PC-3 (cell line): ENCODE data around the gene PADI1. TPM values are rescaled to one million over a fixed set of nuclear protein-coding genes. Genes with fewer than 3 reads are reported as not detected.

Source experiments
- ATAC-seq: fragments of 200-7000 bp; cut with Tn5 transposase; 2 replicates; pipeline ENCODE4 v1.9.1; 2020; ENCODE audit warnings: mild to moderate bottlenecking, moderate library complexity
- BruUV-seq: library from RNA; stranded (reverse); fragments of 400-500 nt; replicated peaks from 2 replicates; lab custom pipeline; 2021; lab: Mats Ljungman, UMichigan
- CTCF ChIA-PET: fragments of 300-600 bp; sonication (Branson Sonifier 250); formaldehyde crosslinking; loops from one replicate; lab custom pipeline; 2022; ENCODE audit warnings: antibody characterized with exemption; lab: Charles Lee
- POLR2A ChIA-PET: fragments of 300-600 bp; sonication (Branson Sonifier 250); formaldehyde crosslinking; loops from one replicate; lab custom pipeline; 2022; ENCODE audit warnings: antibody characterized with exemption; ENCODE audit not compliant: unreplicated experiment; lab: Charles Lee
- DNase-seq: peaks from one replicate; pipeline ENCODE4 v3.0.0-alpha.2; 2015
- H2AFZ ChIP-seq: fragments of 300-600 bp; sonication (generic); 2 replicates; pipeline ENCODE4 v1.6.0; 2016; ENCODE audit warnings: antibody characterized with exemption, low read length
- H3F3A ChIP-seq: fragments of 300-600 bp; sonication (generic); one replicate; pipeline ENCODE4 v1.6.0; 2017; ENCODE audit warnings: antibody characterized with exemption, low read length, control low read depth, mild to moderate bottlenecking; ENCODE audit not compliant: unreplicated experiment
- H3K27ac ChIP-seq: fragments of 300-600 bp; sonication (generic); 2 replicates; pipeline ENCODE4 v1.5.1; 2016; ENCODE audit warnings: mild to moderate bottlenecking, low read length
- H3K27me3 ChIP-seq: fragments of 300-600 bp; sonication (generic); 2 replicates; pipeline ENCODE4 v1.6.1; 2016; ENCODE audit warnings: low read length, mixed read lengths
- H3K36me3 ChIP-seq: fragments of 300-600 bp; sonication (generic); 2 replicates; pipeline ENCODE4 v1.6.1; 2016; ENCODE audit warnings: low read depth, mixed run types, low read length, mixed read lengths
- H3K4me1 ChIP-seq: fragments of 300-600 bp; sonication (generic); 2 replicates; pipeline ENCODE4 v1.5.1; 2016; ENCODE audit warnings: low read length; ENCODE audit not compliant: insufficient read depth
- H3K4me2 ChIP-seq: fragments of 300-600 bp; sonication (generic); 2 replicates; pipeline ENCODE4 v1.6.0; 2016; ENCODE audit warnings: low read length
- H3K4me3 ChIP-seq: fragments of 300-600 bp; sonication (generic); 2 replicates; pipeline ENCODE4 v1.5.1; 2016; ENCODE audit warnings: mild to moderate bottlenecking, low read length, mixed read lengths
- H3K79me2 ChIP-seq: fragments of 300-600 bp; sonication (generic); 2 replicates; pipeline ENCODE4 v1.6.1; 2017; ENCODE audit warnings: low read length, mixed read lengths
- H3K9ac ChIP-seq: fragments of 300-600 bp; sonication (generic); 2 replicates; pipeline ENCODE4 v1.6.0; 2016; ENCODE audit warnings: mild to moderate bottlenecking, low read length
- H3K9me2 ChIP-seq: fragments of 300-600 bp; sonication (generic); replicated peaks from 2 replicates; pipeline ENCODE4 v1.6.1; 2016; ENCODE audit warnings: mixed run types, low read length, mixed read lengths
- H3K9me3 ChIP-seq: fragments of 300-600 bp; sonication (generic); 2 replicates; pipeline ENCODE4 v1.6.1; 2016; ENCODE audit warnings: low read length, mixed read lengths
- H4K20me1 ChIP-seq: fragments of 300-600 bp; sonication (generic); 2 replicates; pipeline ENCODE4 v1.6.1; 2016; ENCODE audit warnings: low read length, mixed read lengths
- EZH2 ChIP-seq: fragments of 300-600 bp; sonication (generic); IDR thresholded peaks from one replicate; pipeline ENCODE4 v1.6.1; 2017; ENCODE audit warnings: antibody characterized with exemption, mild to moderate bottlenecking, low read length; ENCODE audit not compliant: unreplicated experiment
- EZH2phosphoT487 ChIP-seq: fragments of 300-600 bp; sonication (generic); IDR thresholded peaks from 2 replicates; pipeline ENCODE4 v1.6.1; 2018; ENCODE audit warnings: mild to moderate bottlenecking, antibody characterized with exemption, low read length, borderline replicate concordance
- intact Hi-C: fragments of 100-400 bp; cut with micrococcal nuclease; formaldehyde crosslinking; loops from 2 replicates; pipeline ENCODE4 v1.9.0; 2023
- total RNA-seq: library from RNA; depleted of rRNA; stranded (reverse); fragments of >200 nt; gene quantifications from 2 replicates; pipeline ENCODE4 v1.2.3, GENCODE V29; 2014
- TF ChIP-seq, protein P1 (sequence below): fragments of 300-600 bp; sonication (generic); conservative IDR thresholded peaks from 2 replicates; pipeline ENCODE4 v1.5.1; 2017; ENCODE audit warnings: antibody characterized with exemption, low read depth, mild to moderate bottlenecking, low read length

PADI1 gene
- total RNA-seq, 1 experiment from 2014 or later, result 0.73 TPM

DNA sequence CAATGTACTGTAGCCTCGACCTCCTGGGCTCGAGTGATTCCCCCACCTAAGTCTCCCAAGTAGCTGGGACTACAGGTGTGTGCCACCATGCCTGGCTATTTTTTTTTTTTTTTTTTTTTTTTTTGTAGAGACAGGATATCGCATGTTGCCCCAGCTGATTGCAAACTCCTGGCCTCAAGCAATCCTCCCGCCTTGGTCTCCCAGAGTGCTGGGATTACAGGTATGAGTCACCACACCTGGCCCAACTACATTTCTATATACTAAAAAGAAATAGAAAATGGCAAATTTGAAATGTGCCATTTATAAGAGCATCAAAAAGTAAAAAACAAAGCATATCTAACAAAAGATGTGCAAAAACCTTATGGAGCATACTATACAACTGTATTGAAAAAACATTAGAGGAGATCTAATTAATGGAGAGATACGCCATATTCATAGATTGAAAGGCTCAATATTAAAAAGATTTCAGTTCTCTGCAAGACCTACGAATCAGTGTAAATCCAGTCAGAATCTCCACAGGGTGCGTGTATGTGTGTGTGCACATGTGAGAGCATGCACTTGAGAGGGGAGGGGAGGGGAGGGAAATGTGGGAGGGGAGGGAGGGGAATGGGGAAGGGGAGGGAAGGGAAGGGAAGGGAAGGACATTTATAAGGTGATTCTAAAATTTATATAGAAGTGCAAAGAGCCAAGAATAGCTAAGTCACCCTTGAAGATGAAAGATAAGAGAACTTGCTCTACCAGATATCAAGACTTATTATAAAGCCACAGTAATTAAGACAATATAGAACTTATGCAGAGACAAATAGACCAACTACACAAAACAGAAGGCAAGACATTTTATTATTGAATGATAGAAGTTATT lies 87.6 kb downstream of the PADI1 start:
- CTCF ChIA-PET, result interaction anchor here (0.7 kb wide), 1 partner anchor 16 kb away, joined by 10 read pairs; no protein-coding TSS in a partner anchor
- H4K20me1 ChIP-seq, result no peaks in the 10 kb centered on the region
- H3K4me2 ChIP-seq, result peak overlapping the region; percentile 79
- peaks cover 46% of the 10 kb centered on the region for H3K4me1 ChIP-seq
- TF ChIP-seq, protein P1, sequence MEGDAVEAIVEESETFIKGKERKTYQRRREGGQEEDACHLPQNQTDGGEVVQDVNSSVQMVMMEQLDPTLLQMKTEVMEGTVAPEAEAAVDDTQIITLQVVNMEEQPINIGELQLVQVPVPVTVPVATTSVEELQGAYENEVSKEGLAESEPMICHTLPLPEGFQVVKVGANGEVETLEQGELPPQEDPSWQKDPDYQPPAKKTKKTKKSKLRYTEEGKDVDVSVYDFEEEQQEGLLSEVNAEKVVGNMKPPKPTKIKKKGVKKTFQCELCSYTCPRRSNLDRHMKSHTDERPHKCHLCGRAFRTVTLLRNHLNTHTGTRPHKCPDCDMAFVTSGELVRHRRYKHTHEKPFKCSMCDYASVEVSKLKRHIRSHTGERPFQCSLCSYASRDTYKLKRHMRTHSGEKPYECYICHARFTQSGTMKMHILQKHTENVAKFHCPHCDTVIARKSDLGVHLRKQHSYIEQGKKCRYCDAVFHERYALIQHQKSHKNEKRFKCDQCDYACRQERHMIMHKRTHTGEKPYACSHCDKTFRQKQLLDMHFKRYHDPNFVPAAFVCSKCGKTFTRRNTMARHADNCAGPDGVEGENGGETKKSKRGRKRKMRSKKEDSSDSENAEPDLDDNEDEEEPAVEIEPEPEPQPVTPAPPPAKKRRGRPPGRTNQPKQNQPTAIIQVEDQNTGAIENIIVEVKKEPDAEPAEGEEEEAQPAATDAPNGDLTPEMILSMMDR, result no peak
- TF ChIP-seq EZH2phosphoT487, result no peak
- TF ChIP-seq EZH2, result no peak
- H3K36me3 ChIP-seq, result no peaks in the 10 kb centered on the region
- H3K9me3 ChIP-seq, result no peaks in the 10 kb centered on the region
- H3K9ac ChIP-seq, result no peak overlapping the region
- peaks cover 4% of the 10 kb centered on the region for H3F3A ChIP-seq
- H3K27me3 ChIP-seq, result no peaks in the 10 kb centered on the region
- H3K9me2 ChIP-seq, result no peaks in the 10 kb centered on the region
- H3K27ac ChIP-seq, result peak overlapping the region; percentile 83
- intact Hi-C loops, result no loop called here
- DNase-seq (peak; percentile 78), ATAC-seq (peak; percentile 21; the same call in 1 of the 2 replicates)
- no peak overlapping the region for H3K4me3 ChIP-seq
- BruUV-seq, result no TSS peak
- POLR2A ChIA-PET, result no interaction called here
- no peaks in the 10 kb centered on the region for H3K79me2 ChIP-seq
- H2AFZ ChIP-seq, result no peak overlapping the region

DNA sequence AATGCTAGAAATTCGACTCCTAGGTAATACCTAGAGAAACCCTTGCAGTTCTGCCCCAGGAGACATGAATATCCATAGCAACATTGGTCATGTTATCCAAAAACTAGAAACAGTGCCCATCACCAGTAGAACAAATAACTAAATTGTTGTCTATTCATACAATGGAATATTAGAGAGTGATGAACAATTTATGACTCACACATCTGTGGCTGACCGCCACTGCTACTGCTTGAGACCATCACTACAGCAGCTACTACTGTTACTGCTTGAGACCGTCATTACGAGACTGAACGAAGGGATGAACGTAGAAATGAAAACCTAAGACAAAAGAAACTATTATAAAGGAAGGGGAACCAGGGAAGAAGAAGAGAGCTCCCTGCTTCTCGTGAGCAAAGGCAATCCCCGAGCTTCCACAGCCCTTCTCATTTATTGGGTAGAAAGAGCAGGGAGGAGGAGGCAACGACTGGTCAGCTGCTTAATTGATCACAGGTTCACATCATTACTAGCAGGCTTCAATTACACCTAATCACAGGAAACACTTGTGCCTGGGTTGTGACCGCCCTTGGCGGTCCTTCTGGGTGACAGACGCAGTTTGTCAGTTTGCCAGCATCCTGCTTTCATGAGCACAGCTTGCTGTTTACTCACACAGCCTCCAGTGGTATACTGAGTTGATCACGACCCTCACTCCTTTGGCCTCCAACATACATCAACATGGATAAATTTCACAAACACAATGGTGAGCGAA lies 88.9 kb downstream of the PADI1 start:
- BruUV-seq, result no TSS peak
- CTCF ChIA-PET, result no interaction called here
- POLR2A ChIA-PET, result no interaction called here
- intact Hi-C loops, result no loop called here
- no peaks in the 10 kb centered on the region for H3K79me2 ChIP-seq
- H3K36me3 ChIP-seq, result no peaks in the 10 kb centered on the region
- H3K4me3 ChIP-seq, result no peak overlapping the region
- no peaks in the 10 kb centered on the region for H3K27me3 ChIP-seq
- H3K9ac ChIP-seq, result no peak overlapping the region
- peaks cover 4% of the 10 kb centered on the region for H3F3A ChIP-seq
- no peak overlapping the region for H2AFZ ChIP-seq
- H4K20me1 ChIP-seq, result no peaks in the 10 kb centered on the region
- DNase-seq (peak; percentile 59), ATAC-seq (no peak)
- no peaks in the 10 kb centered on the region for H3K9me3 ChIP-seq
- H3K27ac ChIP-seq, result no peak overlapping the region
- H3K4me2 ChIP-seq, result no peak overlapping the region
- H3K9me2 ChIP-seq, result no peaks in the 10 kb centered on the region
- H3K4me1 ChIP-seq, result peaks cover 49% of the 10 kb centered on the region
- no peak for TF ChIP-seq EZH2phosphoT487
- no peak for TF ChIP-seq EZH2
- TF ChIP-seq, protein P1, result no peak
